ENCODE measurements around the gene POTEB3.
"Not testable (repeated sequence)": the region's sequence is repeated elsewhere in the genome, so short reads cannot be mapped to it uniquely, and the experiment has no call there.

DNA sequence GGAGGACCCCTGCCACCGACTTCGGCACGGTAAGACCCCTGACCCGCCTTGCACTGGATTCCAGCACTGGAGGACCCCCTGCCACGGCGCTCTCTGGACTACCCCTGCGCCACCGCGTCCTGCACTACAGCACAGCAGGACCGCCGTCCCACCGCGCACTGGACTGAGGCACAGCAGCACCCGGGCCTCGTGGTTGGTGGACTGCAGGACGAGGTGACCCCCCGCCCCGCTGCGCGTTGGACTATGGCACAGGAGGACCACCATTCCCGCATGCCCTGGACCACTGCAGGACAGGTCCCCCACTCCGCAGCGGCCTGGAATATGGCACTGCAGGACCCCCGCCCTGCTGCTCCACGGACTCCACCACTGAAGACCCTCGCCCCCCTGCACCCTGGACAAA lies 71.1 kb downstream of the POTEB3 start:
- TF ChIP-seq, protein P1, sequence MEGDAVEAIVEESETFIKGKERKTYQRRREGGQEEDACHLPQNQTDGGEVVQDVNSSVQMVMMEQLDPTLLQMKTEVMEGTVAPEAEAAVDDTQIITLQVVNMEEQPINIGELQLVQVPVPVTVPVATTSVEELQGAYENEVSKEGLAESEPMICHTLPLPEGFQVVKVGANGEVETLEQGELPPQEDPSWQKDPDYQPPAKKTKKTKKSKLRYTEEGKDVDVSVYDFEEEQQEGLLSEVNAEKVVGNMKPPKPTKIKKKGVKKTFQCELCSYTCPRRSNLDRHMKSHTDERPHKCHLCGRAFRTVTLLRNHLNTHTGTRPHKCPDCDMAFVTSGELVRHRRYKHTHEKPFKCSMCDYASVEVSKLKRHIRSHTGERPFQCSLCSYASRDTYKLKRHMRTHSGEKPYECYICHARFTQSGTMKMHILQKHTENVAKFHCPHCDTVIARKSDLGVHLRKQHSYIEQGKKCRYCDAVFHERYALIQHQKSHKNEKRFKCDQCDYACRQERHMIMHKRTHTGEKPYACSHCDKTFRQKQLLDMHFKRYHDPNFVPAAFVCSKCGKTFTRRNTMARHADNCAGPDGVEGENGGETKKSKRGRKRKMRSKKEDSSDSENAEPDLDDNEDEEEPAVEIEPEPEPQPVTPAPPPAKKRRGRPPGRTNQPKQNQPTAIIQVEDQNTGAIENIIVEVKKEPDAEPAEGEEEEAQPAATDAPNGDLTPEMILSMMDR (conservative IDR thresholded peaks at IDR 0.05) = not testable (repeated sequence)
- TF ChIP-seq ZFX (IDR thresholded peaks at IDR 0.05) = not testable (repeated sequence)
